KOPT-K1 (cell line): ENCODE measurements around the gene FAM110A.
A peak's percentile ranks its signal among the peaks of the same experiment; 100 is the strongest.
"Not testable (repeated sequence)": the region's sequence is repeated elsewhere in the genome, so short reads cannot be mapped to it uniquely, and the experiment has no call there.

Source experiments
- H3K27ac ChIP-seq: fragments of 200-600 bp; sonication (generic); 2 replicates; pipeline ENCODE4 v1.5.1; 2016; ENCODE audit warnings: antibody characterized with exemption, mild to moderate bottlenecking, low read depth, low read length; ENCODE audit not compliant: poor library complexity, severe bottlenecking
- H3K36me3 ChIP-seq: fragments of 200-600 bp; sonication (generic); 2 replicates; pipeline ENCODE4 v1.5.1; 2017; ENCODE audit warnings: antibody characterized with exemption, mild to moderate bottlenecking, low read length, moderate library complexity; ENCODE audit not compliant: insufficient read depth
- H3K9me3 ChIP-seq: fragments of 200-600 bp; sonication (generic); 2 replicates; pipeline ENCODE4 v1.5.1; 2017; ENCODE audit warnings: antibody characterized with exemption, low read length, mild to moderate bottlenecking; ENCODE audit not compliant: insufficient read depth, poor library complexity, severe bottlenecking

Gene FAM110A

DNA sequence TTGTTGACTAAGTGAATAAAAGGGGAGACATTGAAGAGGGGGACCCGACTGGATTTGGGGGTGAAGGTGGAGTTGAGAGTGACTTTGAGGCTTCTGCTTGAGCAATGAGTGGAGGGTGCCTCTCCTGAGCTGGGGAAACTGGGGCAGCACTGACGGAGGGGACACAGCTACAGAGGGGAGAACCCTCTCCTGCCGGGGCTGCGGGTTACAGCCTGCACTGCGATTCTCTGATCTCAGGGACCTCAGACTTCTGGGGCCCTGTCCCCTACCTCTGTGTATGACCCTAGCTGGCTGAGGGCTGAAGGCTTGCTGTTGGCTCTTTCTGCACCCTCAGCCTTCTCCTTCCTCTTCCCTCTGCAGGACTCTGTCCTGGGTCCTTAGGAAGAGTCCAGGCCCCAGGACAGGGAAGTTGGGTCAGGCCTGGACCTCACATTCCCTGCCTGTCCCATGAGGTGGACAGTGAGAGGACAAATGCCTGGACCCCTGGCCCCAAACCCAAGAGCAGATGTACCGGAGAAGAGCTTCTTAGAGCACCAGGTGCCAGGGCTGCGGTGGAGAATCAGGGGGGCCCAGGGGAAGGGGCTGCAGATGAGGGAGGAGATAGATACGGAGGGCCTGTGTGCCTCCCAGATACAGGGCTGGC is 13.7 kb upstream of the FAM110A start:
- Histone ChIP-seq H3K9me3 (no peaks in the 10 kb centered on the region), H3K27ac (no peak overlapping the region), H3K36me3 (no peaks in the 10 kb centered on the region)

DNA sequence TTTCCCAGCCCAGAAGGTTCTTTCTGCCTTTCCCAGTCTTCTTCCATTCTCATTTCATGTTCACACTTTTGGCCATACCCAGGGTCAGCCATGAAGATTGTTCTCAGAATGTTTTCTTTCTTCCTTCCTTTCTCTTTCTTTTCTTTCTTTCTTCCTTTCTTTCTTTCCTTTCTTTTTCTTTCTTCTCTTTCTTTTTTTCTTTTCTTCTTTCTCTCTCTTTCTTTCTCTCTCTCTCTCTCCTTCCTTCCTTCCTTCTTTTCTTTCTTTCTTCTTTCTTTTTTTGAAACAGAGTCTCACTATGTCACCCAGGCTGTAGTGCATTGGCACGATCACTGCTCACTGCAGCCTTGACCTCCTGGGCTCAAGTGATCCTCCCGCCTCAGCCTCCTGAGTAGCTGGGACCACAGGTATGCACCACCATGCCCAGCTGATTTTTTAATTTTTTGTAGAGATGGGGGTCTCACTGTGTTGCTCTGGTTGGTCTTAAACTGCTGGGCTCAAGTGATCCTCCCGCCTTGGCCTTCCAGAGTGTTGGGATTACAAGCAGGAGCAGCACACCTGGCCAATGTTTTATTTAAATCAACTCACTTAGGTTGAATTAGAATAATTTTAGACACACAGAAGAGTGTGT is 13.1 kb upstream of the FAM110A start:
- Histone ChIP-seq H3K27ac (no peak overlapping the region), H3K36me3 (no peaks in the 10 kb centered on the region), H3K9me3 (no peaks in the 10 kb centered on the region)

DNA sequence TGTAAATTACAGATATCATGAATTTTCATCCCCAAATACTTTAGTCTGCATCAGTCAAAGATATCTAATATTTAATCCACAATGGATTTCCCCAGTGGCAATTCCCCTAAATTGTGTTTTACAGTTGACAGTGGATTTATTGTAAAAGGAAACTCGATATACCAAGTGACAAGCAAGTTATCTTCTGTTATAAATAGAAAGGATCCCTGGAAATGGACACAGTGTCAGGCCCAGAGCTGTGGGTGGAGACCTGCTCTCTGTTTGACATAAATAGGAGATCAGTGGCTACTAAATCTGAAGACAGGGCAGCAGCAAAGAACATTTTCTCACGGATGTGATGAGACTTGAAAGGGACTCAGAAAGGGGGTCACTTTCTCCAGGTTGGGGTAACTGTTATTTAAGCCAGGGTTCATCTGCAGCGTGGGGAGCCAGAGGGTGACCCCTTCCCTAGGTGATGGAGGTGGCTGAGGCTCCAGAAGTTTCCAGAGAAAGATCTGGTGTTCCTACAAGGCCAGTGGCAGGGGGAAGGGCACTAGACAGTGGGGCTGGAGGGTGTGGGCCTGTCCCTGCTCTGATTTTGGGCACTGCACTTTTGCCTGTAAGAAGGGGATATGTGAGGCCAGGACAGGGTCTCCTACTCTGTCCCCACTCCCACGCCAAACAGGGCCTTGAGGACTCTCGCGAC is 12.3 kb upstream of the FAM110A start:
- H3K27ac ChIP-seq, result no peak overlapping the region
- no peaks in the 10 kb centered on the region for H3K36me3 ChIP-seq
- no peaks in the 10 kb centered on the region for H3K9me3 ChIP-seq

DNA sequence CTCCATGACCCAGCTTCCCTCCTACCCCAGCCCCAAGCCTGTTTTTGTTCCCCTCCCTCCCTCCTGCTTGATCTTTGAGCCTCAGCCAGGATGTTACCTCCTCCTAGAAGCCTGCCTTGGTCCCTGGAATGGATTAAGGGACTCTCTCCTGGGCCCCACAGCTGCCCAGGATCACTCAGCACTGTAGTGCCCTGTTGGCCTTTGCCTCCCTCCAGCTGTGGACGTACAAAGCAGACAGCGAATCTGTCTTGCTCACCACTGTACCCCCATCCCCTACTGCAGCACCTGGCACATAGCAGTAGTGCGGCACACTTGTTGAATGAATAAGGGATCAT is 11.8 kb upstream of the FAM110A start:
- Histone ChIP-seq H3K9me3 (no peaks in the 10 kb centered on the region), H3K36me3 (no peaks in the 10 kb centered on the region), H3K27ac (no peak overlapping the region)

DNA sequence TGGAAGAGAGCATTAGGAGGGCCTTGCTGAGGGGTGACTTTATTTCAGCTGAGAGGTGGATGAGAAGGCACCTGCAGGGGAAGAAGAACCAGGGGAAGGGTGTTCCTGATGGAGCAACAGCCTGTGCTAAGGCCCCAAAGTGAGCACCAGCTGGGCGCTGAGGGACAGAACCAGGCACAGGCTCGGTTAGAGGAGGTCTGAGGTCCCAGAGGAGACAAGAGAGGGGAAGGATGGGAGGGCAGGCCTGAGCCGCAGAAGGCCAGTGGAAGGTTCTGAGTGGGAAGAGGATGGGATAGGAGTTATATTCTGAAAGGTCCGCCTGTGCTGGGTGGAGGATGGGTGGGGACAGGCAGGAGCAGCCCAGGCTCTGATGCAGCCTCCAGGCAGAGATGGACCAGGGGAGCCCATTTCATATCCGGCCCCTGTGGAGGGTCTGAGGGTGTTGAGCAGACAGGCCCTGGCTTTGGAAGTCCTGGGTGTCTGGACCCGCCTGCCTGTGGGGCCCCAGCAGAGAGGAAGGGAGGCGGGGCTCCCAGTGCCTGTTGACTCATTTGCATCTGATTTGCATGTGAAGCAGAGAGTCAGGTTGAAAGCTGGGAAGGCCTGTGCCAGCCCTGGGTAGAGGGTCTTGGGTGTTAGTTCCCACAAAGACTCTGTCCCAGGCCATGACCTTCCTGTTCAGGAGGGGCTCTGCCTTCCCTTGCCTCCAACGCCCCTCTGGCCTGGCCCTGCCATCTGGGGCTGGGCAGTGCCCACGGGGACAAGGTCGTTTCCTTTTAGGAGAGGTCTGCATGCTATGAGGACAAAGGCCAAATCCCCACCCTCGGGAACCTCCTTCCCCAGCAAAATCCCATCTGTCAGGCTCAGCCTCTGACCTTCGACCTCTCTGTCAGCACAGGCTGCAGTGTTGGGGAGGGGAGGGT is 10.6 kb upstream of the FAM110A start:
- no peaks in the 10 kb centered on the region for H3K36me3 ChIP-seq
- no peaks in the 10 kb centered on the region for H3K9me3 ChIP-seq
- no peak overlapping the region for H3K27ac ChIP-seq

DNA sequence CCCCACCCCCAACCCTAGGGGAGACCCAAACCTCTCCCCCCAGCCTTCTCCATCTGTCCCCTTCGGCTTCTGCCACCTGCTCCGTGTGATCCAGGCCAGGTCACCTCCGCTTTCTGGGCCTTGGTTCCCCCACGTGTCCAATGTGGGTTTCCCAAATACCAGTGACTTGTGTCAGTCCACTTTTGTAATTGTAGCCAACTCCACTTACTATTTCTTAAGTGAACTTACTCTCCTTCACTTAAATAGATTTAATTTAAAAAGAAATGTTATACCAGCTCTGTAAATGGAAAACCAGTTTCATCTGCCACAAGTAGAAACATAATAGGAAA is 10.0 kb upstream of the FAM110A start:
- H3K36me3 ChIP-seq, result no peaks in the 10 kb centered on the region
- H3K9me3 ChIP-seq, result no peaks in the 10 kb centered on the region
- no peak overlapping the region for H3K27ac ChIP-seq

DNA sequence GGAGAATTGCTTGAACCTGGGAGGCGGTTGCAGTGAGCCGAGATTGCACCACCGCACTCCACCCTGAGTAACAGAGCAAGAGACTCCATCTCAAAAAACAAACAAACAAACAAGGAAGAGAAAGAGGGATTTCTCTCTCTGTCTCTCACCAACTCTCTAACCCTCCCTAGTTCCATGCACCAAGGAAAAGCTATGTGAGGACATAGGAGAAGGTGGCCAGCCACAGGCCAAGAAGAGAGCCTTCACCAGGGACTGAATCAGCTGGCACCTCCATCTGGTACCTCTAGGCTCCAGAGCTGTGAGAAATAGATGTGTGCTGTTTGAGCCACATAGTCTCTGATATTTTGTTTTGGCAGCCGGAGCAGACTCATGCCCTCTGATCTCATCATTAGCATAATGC is 9.0 kb upstream of the FAM110A start:
- no peaks in the 10 kb centered on the region for H3K36me3 ChIP-seq
- H3K9me3 ChIP-seq, result no peaks in the 10 kb centered on the region
- no peak overlapping the region for H3K27ac ChIP-seq

DNA sequence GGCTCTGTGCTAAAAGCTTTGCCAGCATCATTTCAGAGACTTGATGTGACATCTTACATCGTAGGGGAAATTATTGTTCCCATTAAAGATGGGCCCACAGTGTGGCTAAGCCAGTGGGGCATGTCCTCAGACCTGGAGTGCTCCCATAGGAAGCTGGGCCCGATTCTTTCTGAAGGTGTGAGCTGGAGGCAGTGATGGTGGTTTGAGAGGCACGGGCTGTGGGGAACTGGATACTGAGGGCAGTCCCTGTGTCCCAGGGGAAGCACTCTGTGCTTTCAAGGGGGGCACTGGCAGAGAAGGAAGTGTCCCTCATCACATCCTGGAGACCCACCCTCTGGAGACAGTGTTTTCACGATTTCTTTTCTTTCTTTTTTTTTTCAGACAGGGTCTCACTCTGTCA is 8.6 kb upstream of the FAM110A start:
- no peaks in the 10 kb centered on the region for H3K36me3 ChIP-seq
- no peak overlapping the region for H3K27ac ChIP-seq
- H3K9me3 ChIP-seq, result no peaks in the 10 kb centered on the region

DNA sequence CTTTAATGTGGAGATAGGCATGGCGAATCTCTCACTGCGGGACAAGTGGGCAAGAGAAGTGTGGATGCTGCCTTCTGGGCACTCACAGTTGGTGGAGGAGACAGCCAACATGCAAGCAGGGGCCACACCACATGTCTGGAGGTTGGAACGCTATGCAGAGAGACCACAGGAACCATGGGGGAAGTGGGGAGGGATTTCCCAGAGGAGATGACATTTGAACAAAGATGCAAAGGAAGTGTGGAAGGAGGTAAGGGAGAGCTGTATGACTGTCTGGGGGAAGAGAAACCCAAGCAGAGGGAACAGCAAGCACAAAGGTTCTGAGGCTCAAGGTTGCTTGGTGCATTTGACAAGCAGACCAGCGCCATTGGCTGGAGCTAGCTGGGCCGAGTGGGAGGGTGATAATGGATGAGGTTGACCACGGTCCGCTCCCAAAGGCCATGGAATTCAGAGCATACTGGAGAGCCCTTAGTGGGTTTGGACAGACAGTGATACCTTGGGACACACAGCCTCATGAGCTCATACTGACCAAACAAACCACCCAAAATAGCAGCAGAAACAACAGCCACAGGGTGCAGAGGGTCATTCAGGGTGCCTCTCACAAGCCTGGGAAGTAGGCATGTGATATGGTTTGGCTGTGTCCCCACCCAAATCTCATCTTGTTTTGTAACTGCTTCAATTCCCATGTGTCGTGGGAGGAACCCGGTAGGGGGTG is 7.6 kb upstream of the FAM110A start:
- H3K9me3 ChIP-seq, result no peaks in the 10 kb centered on the region
- no peak overlapping the region for H3K27ac ChIP-seq
- no peaks in the 10 kb centered on the region for H3K36me3 ChIP-seq

DNA sequence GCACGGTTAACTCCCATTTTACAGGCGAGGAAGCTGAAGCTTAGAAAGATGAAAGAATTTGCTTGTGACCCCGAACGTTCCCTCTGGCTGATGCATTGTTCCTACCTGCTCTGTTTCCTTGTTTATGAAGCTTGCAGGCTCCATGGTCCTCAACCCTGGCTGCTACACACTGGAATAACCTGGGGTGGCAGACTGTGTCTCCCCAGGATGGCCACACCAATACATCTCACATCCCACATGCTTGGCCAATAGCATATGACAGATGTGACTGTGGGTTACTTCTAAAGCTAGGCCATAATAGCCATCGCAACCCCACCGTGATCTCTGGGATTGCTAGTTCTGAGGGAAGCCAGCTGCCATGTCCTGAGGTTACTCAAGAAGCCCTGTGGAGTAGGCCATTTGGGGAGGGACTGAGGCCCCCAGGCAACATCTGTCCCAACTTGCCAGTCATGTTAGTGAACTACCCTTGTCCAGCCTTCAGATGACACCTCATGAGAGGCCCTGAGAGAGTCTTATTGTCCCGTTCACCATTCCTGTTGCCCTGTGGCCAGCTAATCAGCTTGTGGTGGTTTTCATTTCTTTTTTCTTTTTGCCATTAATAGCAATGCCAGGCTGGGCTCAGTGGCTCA is 6.7 kb upstream of the FAM110A start:
- H3K36me3 ChIP-seq, result no peaks in the 10 kb centered on the region
- H3K27ac ChIP-seq, result no peak overlapping the region
- H3K9me3 ChIP-seq, result no peaks in the 10 kb centered on the region

DNA sequence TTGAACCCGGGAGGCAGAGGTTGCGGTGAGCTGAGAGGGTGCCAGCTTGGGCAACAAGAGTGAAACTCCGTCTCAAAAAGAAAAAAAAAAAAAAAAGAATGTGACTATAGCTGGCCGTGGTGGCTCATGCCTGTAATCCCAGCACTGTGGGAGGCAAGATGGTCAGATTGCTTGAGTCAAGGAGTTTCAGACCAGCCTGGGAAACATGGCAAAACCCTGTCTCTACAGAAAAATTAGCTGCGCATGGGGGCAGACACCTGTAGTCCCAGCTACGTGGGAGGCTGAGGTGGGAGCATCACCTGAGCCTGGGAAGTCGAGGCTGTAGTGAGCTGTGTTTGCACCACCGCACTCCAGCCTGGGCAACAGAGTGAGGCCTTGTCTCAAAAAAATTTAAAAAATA is 5.5 kb upstream of the FAM110A start:
- not testable (repeated sequence) for H3K27ac ChIP-seq, H3K9me3 ChIP-seq, H3K36me3 ChIP-seq

DNA sequence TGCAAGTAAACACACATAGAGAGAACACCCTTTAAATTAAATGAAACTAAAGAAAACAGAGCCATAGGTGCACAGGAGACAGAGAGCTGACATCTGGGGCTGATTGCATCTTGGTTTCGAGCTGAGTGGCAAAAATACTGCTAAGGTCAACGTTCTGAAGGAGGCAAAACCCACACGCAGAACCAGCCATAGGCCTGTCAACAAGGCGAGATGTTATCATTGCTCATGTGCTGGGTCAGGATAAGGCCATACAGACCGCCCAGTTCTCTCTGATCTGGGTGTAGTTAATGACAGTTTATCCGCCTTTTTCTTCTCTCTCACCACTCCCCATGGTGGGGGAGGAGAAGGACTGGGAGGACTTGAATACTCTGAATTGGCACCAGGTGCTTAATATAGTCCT is 4.5 kb upstream of the FAM110A start:
- Histone ChIP-seq H3K27ac (peak overlapping the region; percentile 32), H3K9me3 (no peaks in the 10 kb centered on the region), H3K36me3 (no peaks in the 10 kb centered on the region)

DNA sequence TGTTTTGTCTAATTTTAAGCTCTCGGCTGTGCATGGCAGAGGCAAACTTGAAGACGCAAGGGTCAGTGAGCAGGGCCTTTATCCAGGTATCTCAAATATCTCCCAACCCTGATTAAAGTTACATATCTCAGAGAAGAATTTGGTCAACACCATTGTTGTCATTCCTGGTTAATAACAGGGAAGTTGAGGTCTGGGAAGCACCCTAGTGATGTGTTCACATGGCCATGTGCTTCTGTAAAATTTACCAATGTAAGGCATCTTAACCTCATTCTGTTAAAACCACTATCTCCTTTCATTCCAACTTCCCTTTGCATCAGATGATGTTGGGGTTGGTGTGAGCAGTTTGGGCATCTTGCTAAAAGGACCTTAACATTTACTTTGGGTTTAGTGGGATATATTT is 4.0 kb upstream of the FAM110A start:
- Histone ChIP-seq H3K36me3 (no peaks in the 10 kb centered on the region), H3K27ac (peak overlapping the region; percentile 32), H3K9me3 (no peaks in the 10 kb centered on the region)

DNA sequence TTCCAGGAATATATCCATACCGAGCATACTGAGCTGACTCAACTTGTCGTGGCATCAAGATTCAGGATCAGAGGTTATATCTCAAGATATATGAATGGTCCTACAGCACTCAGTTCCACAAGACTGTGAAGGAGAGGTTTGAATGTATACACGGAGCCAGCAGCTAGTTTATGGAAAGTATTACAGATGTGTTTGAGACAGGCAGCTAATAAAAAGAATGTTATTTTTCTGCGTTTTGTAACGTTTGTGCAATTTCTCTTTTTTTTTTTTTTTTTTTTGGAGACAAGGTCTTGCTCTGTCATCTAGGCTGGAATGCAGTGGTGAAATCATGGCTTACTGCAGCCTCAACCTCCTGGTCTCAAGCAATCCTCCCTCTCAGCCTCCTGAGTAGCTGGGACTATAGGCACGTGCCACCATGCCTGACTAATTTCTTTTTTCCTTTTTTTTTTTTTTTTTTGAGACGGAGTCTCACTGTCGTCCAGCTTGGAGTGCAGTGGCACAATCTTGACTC is 3.4 kb upstream of the FAM110A start:
- Histone ChIP-seq H3K27ac (no peak overlapping the region), H3K36me3 (no peaks in the 10 kb centered on the region)

More for the DNA sequence above, 3.4 kb upstream of the FAM110A start:
- H3K9me3 ChIP-seq, result no peaks in the 10 kb centered on the region
